GM19099 (cell line): ENCODE results near the gene LRP8.

ENCODE experiments used
- POLR2A ChIP-seq: IDR thresholded peaks from 3 replicates; pipeline ENCODE4 v1.6.1; 2011; ENCODE audit warnings: low read depth; ENCODE audit not compliant: insufficient read length; ENCODE audit errors: extremely low read depth

Gene LRP8

DNA sequence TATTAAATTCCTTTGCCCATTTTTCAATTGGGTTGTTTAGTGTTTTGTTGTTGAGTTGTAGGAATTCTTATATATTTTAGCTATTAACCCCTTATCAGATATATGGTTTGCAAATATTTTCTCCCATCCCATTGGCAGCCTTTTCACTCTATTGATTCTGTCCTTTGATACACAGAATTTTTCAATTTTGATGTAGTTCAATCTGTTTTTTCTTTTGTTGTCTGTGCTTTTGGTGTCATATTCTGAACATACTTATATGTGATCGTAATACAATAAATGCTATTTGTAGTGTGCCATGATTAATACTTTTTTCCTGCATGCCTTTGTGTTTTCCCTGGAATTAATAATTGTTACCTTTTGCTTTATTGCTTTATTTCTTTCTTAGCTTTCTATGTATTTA, 7.8 kb upstream of the LRP8 start:
- TF ChIP-seq POLR2A, result no peak

DNA sequence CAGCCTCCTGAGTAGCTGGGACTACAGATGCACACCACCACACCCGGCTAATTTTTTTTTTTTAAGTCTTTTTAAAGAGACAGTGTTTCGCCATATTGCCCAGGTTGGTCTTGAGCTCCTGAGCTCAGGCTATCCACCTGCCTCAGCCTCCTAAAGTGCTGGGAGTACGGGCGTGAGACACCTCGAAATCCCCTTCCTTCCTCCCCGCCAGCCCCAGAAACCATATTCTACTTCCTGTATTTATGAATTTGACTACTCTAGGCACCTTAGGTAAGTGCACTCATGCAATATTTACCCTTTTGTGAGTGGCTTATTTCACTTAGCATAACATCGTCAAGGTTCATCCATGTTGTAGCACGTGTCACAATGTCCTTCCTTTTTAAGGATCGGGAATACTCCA, 6.9 kb upstream of the LRP8 start:
- TF ChIP-seq POLR2A, result no peak

DNA sequence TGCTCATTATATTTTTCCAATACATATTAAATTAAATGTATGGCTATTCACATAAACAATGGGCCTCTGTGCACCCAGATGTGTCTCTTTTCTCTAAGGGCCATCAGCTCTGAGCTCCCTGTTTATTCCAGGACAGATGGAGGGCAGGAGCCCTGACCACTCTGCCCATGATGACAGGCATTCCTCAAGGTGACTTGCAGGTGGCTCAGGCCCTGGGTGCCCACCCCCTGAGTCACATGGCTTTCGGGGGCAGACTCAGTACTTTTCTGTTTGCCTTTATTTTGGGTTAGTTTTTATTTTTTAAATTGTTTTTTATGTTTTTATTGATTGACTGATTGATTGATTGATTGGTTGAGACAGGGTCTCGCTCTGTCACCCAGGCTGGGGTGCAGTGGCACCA, 6.4 kb upstream of the LRP8 start:
- no peak for TF ChIP-seq POLR2A

DNA sequence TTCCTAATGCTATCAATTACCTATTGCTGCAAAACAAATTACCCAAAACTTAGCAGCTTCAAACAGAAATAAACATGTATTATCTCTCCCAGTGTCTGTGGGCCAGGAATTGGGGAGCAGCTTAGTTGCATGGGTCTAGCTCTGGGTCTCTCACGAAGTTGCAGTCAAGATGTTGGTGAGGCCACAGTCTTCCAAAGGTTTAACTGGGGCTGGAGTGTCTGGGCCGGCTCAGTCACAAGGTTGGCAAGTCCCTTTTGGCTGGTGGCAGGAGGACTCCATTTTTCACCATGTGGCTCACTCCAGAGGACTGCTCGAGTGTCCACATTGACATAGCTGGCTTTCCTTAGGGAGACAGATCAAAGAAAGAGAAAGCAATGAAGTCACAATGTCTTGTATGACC, 5.0 kb upstream of the LRP8 start:
- TF ChIP-seq POLR2A, result no peak

DNA sequence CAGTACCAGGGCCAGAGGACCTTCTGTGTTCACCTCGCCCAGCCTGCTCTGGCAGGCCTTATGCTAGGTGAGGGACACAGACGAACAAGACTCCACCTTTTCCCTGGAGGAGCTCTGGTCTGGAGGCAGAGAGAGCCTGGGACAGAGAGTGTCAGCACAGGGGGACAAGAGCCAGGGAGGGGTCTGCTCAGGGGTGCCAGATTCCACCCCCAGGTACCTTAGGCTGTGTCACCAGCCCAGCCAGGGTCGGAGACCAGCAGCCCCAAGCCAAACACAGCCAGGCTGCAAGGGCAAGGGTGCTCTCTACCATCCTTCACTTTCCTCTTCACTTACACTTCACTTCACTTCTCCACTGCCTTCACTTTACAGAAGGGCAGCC, 4.3 kb upstream of the LRP8 start:
- TF ChIP-seq POLR2A, result no peak

DNA sequence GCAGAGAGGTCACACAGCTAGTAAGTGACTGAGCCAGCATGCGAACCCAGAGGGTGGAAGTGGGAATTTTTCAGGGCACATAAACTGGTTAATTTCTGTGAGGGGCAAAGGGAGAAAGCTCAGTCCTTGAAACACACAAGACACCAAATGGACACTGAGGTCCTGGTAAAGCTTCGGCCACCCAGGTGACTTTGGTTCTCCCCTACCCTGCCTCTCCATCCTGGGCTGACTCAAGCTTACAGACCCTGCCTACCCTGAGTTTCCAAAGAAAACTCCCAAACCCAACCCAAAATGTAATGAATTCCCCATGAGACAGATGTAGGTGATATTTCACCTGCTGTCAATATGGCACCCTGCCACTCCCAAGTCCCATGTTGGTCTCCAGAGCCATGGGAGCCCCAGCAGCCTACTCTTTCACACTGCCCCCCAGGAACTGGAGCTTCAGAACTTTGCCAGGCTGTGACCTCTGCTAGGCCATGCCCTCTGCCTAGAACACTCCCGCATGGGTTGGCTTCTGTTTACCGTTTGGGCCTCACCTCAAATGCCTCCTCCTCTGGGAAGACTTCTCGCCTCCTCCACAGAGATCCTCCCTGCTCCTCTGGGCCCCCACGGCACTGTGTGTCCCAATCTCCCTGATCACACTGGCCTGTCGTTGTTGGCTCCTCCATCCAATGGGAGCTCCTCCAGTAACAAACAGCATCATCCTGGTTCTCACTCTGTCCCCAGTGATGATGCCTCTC, 3.7 kb upstream of the LRP8 start:
- TF ChIP-seq POLR2A, result no peak

DNA sequence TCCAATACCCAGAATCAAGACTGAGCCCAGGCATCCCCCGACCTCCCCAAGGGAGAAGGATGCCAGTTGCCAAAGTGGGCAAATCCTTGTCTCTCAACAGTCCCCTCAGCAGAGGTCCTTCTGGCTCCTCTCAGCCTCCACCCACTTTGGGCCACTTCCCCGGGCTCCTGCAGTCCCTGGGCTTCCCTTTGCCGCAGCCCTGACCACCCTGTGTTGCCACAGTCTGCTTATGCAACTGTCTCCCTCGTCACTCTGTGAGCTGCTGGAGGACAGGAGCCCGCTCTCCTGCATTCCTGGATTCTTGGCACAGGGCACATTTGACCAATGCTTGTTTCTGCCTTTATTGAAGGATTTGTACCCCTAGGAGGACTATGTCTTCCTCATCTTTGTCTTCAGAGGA, 2.9 kb upstream of the LRP8 start:
- TF ChIP-seq POLR2A, result no peak

DNA sequence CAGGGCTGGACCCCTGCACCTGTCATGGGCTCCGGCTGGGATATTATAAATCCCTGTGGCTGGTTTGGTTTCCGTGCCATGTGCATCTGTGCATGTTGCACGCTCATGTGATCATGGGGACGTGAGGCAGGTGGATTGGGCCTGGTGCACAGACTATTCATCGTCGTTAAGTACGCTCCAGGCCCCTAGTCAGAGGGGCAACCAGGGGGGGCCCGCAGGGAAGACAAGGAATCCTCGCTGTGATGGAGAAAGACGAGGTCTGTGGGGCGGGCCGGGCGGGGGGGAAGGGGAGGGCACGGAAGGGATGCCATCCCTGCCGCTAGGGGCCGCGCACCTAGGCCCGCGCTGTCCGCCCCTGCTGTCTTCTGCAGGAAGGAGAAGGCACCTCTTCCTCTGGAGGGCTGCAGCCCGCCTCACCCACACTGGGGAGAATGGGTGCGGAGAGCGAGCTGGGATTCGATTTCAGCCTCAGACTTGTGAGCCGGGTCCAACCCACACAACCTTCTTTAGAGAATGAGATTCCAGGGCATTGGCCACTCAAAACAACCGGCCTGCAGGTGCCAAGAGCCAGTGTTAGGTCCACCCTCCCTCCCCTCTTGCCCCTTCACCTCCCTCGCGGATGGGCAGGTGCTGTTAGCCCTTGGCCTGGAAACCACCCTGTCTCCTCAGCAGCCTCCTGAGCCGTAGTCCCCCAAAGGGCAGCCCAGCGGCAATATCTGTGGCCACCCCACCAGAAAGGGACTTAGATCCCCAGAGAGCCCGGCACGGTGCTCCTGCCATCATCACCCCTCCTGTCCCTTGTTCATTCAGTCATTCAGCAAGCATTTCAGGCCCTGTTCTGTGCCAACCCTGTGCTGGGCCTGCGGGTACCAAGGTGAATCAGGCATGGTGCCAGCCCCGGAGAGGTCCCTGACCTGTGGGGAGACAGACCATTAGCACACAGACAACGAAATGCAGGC, 950 bp upstream of the LRP8 start:
- no peak for TF ChIP-seq POLR2A

DNA sequence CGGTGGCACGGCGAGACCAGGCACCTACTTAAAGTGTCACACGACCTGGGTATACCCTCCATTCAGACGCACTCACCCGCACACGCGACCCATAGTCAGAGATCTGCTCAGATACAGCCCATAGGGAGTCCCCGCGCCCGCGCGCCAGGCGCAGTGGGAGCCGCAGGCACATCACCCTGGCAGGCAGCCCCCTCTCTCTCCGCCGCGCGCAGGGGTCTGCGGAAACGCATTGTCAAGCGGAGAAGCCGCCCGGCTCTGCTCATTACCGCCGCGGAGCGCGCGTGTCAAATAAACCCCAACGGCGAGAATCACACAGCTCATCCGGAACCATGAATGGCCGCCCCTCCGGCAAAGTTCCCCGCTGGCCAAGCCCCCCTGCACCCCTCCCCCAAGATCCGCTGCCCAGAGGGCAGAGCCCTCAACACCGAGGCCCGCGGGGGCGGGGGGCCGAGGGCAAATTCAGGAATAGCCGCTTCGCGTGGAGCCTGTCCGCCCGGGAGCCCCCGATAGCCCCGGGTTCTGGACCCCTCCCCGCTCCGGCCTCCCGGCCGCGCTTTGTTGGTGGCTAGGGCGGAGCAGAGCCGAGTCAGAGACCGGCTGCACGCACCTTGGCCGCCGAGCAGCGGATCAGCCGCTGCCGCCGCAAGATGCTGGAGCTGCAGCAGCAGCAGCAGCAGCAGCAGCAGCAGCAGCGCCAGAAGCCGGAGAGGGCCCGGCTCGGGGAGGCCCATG, 522 bp downstream of the LRP8 start:
- TF ChIP-seq POLR2A, result peak; percentile 30

DNA sequence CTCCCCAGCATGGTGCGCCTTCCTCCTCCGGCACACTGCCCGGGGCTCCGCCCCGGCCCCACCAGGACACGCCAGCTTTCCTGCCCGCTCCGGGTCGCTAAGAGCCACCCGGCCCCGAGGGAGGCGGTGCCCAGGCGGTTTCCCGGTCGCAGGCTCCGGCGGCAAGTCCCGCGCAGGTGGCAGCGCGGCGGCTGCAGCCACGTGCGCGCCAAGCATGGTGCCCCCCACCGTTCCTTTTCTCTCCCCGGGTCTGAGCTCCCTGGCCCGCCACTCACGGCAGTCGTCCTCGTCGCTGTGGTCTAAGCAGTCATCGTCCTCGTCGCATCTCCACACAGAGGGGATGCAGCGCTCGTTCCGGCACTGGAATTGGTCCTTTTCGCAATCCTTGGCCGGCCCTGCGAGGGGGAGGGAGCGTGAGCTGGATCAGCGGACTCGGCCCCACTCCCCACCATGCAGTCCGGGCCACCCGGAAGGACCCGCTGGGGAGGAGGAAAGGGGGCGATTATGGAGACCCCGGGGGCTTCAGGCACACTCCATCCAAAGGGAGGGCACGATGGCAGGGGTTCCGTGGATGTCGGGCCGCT, 1.2 kb downstream of the LRP8 start:
- peak; percentile 12 for TF ChIP-seq POLR2A

DNA sequence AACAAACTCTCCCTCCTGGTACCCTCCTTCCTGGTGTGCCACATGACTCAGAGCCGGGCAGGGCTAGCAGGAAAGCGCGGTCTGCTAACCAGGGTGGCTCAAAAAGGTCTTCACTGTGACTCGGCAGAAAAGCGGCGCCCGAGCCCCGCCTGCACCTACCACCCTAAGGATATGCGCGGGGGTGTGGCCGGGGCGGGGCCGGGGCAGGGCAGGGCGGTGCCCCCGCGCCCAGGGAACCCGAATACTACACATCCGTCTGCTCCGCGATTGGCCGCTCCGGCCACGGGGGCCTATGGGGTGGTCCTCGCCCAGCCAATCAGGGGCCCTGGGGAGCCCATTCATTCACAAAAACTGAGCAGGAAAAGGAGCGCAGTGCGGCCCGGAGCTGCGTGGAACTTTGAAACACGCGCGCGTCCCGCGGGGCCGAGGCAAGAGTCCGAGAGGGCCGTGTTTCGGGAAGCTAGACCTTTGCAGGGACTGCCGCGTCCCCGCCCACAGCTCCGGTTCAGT, 1.7 kb downstream of the LRP8 start:
- TF ChIP-seq POLR2A, result peak; percentile 83

DNA sequence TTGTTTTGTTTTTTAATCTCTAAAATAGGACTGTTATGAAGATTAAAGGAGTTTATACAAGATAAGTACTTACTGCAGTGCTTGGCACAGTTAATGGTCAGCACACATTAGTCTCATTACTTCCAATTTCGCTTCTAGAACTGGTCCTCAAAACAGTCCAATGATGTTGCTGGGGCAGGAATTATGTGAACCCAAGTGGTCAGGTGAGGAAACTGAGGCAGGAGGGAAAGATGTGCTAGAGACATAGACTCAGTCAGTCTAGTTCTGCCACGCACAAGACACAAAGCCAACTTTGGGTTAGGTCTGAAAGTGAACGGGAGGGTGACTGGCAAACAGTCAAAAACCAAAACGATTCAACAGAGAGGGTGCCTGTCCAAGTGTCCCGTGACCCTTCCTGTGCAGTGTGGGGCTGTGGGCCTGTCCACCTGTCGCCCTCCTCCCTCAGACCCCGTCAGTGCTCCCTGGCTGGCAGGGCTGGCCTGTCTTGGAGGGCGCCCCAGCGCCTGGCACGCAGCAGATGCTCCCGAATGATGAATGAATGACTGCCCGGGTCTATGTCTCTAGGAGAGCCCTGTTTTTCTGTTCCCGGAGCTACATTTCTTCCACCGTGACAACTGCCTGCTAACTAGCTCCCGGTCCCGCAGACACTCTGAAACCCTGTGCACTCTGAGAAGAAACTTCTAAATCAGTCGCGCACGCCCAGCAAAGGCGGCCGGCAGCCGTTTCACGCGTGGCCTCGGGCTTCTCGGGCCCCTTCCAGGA, 2.4 kb downstream of the LRP8 start:
- TF ChIP-seq POLR2A, result no peak

DNA sequence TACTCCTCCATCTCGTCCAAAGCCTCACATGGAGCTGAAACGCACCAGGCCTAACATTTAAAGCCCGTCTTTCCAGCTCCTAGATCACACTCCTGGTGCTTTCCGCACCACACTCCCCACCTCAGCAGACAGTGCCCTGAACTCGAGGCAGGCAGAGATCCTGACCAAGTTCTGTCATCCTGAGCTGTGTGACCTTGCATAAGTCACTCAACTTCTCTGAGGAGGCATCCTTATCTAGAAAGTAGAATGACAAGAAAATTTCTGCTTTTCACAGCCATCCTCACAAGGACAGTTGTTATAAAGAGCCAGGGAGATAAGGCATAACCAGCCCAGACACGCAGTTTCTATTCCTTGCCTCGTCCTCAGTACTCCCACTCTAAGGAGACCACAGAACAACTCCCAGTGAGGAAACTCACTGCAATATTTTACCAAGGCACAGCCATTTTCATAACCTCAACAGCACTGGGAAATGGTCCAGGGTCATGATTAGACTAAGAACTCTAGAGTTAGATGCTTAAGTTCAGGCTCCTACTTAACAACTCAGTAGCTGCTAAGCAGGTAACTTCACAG, 3.1 kb downstream of the LRP8 start:
- no peak for TF ChIP-seq POLR2A

DNA sequence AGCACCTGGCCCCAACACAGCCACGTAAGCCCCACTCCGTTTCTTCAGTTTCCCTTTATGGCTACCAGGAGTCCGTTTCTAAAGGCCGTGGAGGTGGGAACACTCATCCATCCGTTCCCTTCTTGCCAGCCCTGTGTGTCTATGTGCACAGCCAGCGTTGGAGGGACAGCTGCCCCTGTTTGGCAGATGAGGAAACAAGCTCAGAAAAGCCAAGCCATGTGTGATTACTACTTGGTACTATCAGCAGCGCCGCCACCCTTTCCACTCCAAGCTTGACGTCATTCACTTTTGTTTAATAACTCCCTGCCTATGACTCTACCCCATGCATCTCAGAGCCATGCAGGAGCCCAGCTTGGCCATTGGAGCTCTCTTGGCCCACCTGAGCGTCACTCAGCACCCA, 3.5 kb downstream of the LRP8 start:
- TF ChIP-seq POLR2A, result no peak
